Endometrial microvascular endothelial cells (primary cell): ENCODE measurements around the gene ERVW-1. TPM values are rescaled to one million over a fixed set of nuclear protein-coding genes. Genes with fewer than 3 reads are reported as not detected.
"Not testable (repeated sequence)": the region's sequence is repeated elsewhere in the genome, so short reads cannot be mapped to it uniquely, and the experiment has no call there.

Source experiments
- in situ Hi-C: cut with HindIII; loops from 2 replicates; pipeline ENCODE4 v1.10.0; 2017; ENCODE audit warnings: low sequenced_read_pairs, low pct_unique_long_range_greater_than_20kb; ENCODE audit errors: inconsistent ontology term
- total RNA-seq: library from RNA; depleted of rRNA; stranded (reverse); fragments of >200 nt; gene quantifications from one replicate; pipeline ENCODE4 v1.2.3, GENCODE V29; 2015; ENCODE audit errors: inconsistent ontology term

The ERVW-1 gene
- not detected for total RNA-seq

GRCh38 chr7:92477681-92478080, at the start of gene ERVW-1:
TSS of gene ERVW-1 (minus strand) at chr7:92477946. CDS start at chr7:92470381, 7,565 bp downstream.
- in situ Hi-C loops: not testable (repeated sequence)

GRCh38 chr7:92523110-92523509, 45.4 kb upstream of the ERVW-1 start:
- in situ Hi-C loops: no loop called here

- in situ Hi-C loops: no loop called here
Observed at GRCh38 chr7:92520024-92520423, 42.3 kb upstream of the ERVW-1 start.

GRCh38 chr7:92517631-92518030, 39.9 kb upstream of the ERVW-1 start:
- in situ Hi-C loops: no loop called here

- in situ Hi-C loops: no loop called here
Observed at GRCh38 chr7:92513167-92513902, 35.6 kb upstream of the ERVW-1 start.

GRCh38 chr7:92508946-92509345, 31.2 kb upstream of the ERVW-1 start:
- in situ Hi-C loops: no loop called here

- in situ Hi-C loops: no loop called here
Observed at GRCh38 chr7:92506363-92506762, 28.6 kb upstream of the ERVW-1 start.

- in situ Hi-C loops: no loop called here
Observed at GRCh38 chr7:92504563-92504962, 26.8 kb upstream of the ERVW-1 start.

- in situ Hi-C loops: no loop called here
Observed at GRCh38 chr7:92503767-92504166, 26.0 kb upstream of the ERVW-1 start.

- in situ Hi-C loops: no loop called here
Observed at GRCh38 chr7:92498557-92498956, 20.8 kb upstream of the ERVW-1 start.

GRCh38 chr7:92496876-92497275, 19.1 kb upstream of the ERVW-1 start:
- in situ Hi-C loops: no loop called here

- in situ Hi-C loops: no loop called here
Observed at GRCh38 chr7:92489634-92490033, 11.9 kb upstream of the ERVW-1 start.

GRCh38 chr7:92487804-92488203, 10.1 kb upstream of the ERVW-1 start:
- in situ Hi-C loops: no loop called here

GRCh38 chr7:92485974-92486373, 8.2 kb upstream of the ERVW-1 start:
- in situ Hi-C loops: no loop called here

- in situ Hi-C loops: no loop called here
Observed at GRCh38 chr7:92485267-92485892, 7.6 kb upstream of the ERVW-1 start.

- in situ Hi-C loops: not testable (repeated sequence)
Observed at GRCh38 chr7:92484226-92484625, 6.5 kb upstream of the ERVW-1 start.

- in situ Hi-C loops: not testable (repeated sequence)
Observed at GRCh38 chr7:92483624-92484023, 5.9 kb upstream of the ERVW-1 start.

GRCh38 chr7:92479146-92479545, 1.4 kb upstream of the ERVW-1 start:
- in situ Hi-C loops: not testable (repeated sequence)

GRCh38 chr7:92478711-92479110, 965 bp upstream of the ERVW-1 start:
- in situ Hi-C loops: no loop called here

- in situ Hi-C loops: no loop called here
Observed at GRCh38 chr7:92478095-92478494, 349 bp upstream of the ERVW-1 start.
